ENCODE data around the gene ENTHD1.

DNA sequence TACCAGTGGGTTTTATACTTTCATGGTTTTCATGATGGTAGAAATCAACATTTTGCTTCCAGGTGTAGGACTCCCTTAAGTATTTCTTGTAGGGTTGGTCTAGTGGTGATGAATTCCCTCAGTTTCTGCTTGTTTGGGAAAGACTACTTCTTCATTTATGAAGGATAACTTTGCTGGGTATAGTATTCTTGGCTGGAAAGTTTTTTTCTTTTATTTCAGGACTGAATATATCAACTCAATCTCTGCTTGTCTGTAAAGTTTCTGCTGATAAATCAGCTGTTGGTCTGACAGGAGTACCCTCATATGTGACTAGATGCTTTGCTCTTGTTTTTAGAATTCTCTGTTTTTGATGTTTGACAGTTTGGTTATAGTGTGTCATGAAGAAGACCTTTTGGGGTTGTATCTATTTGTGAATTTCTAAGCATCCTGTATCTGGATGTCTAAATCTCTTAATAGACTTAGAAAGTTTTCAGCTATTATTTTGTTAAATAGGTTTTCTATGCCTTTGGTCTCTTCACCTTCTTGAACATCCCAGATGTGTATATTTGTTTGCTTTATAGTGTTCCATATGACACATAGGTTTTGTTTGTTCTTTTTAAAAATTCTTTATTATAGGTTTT lies 95.9 kb downstream of the ENTHD1 start:
- no peak for TF ChIP-seq TAF1 (IDR thresholded peaks at IDR 0.05; ENCODE audit: borderline replicate concordance, low read depth, low read length)
- TF ChIP-seq POLR2A (IDR thresholded peaks at IDR 0.05; ENCODE audit: low read depth, low read length), result no peak
- TF ChIP-seq POLR2AphosphoS5 (IDR thresholded peaks at IDR 0.05; ENCODE audit: low read depth, low read length), result no peak
